Measurements from ENCODE around the gene PGLYRP1.

GRCh38 chr19:46020819-46021125, 2.1 kb downstream of the PGLYRP1 start:
- no peak for TF ChIP-seq CTCF (IDR thresholded peaks at IDR 0.05)
- no peak for TF ChIP-seq POLR2A (IDR thresholded peaks at IDR 0.05; ENCODE audit: low read depth)
- no peak for TF ChIP-seq POLR2AphosphoS5 (IDR thresholded peaks at IDR 0.05)

All from esophagus muscularis mucosa (tissue), 3 donors.